Amniotic stem cell (primary cell): ENCODE measurements around the gene MEN1.

ENCODE experiments used
- DNase-seq: peaks from one replicate; lab custom pipeline; 2025; lab: John Stamatoyannopoulos, UW

MEN1 gene

DNA sequence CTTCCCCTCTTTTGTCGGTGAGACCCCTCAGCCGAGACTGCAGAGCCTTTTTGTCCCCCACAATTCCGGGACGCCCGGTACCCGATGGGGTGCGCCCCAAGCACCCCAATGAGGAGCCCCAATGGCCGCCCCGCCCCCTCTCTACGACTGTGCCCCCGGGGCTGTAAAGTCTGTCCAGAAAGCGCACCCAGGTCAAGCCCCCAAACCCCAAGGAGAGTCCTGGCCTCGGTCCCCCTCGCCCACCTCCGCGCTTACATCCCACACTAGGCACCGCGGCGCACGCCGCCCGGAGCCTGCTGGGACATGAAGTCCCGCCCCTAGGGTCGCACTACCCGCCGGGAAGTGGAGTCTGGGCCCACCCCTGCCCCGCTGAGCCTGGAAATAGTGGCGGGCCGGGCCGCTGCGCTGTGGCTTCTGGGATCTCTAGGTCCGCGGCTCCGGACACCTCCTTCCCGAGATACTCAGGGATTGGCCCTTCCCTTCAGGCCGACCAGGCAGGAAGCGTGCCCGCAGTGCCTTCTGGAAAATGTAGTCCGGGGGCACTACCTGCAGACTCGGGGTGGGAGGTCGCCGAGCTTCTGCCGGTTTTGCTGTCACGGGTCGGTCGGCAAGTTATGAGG lies at the start of gene MEN1:
Gene MEN1, minus strand, starts transcription at position 281 of the 620 bp plus-strand sequence. CDS start 442 bp downstream, outside the sequence.
- peak; percentile 88 for DNase-seq

DNA sequence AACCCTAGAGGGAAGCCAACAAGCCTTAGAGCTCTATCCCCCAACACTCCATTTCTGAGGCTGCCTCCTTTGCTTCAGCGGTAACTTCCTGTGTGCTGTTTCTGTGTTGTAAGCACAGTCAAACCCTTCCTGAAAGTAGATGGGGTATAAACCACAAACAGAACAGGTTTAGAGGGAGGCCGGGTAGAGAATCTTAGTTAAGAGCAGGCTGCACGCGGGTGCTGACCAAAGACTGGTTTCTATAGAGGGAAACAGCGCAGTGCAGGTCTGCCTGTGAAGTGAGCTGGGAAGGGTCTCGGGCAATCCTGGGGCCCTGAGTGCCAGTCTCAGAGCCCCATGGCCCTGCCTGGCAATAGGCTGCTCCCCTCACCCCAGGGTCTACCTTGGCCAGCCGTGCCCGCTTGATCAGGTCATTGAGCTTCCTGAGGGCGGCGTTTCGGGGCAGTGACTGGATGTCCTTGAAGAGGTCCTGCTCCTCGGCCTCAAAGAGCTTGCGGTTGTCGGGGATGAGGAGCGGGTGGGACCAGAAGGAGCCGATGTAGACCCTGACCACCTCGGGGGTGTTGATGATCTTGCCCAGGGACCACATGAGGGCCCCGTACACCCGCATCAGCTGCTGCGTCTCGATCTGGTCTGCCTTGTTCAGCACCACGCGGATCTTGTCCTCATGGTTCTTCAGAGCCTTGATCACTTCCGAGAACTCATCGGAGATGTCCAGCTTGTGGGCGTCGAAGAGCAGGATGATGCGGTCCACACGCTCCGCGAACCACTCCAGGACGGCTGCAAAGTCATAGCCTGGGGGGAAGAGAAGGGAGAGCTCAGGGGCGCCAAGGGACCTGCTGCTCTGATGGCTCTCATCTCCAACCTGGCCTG lies 49.4 kb upstream of the MEN1 start:
- DNase-seq: no peak

DNA sequence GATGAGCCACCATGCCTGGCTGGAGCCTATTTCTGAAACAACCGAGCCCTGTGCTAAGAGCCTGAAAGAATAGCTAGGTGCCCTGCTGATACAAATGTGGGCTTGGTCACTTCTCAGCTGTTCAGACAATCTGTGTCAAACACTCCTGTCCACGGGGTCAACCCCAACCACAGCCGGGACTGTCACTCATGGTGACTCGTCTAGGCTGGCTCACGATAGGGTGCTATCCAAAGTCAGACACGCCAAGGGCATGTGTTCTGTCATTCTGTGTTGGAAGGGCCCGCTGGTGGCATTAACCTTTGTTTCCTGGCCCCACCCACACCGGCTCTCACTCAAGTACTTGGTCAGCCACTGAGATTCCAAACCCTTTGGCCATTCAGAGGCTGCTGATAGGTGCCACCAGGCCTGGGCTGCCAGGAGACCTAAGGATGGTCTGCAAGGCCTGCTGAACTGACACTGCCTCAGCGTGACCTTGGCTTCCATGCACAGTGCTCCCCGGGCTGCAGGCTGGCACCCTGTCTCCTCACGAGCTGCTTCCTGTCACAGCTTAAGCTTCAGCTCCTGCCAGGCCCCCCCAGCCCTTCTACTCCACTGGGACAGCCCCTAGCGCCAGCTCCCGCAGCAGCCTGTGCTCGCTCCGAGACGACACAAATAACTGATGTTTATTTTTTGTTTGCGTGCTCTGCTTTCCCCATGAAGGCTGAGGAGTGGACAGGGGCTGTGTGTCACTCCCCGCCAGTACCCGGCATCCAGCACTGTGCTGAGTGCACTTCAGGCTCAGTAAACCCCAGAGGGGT lies 48.3 kb upstream of the MEN1 start:
- no peak for DNase-seq

DNA sequence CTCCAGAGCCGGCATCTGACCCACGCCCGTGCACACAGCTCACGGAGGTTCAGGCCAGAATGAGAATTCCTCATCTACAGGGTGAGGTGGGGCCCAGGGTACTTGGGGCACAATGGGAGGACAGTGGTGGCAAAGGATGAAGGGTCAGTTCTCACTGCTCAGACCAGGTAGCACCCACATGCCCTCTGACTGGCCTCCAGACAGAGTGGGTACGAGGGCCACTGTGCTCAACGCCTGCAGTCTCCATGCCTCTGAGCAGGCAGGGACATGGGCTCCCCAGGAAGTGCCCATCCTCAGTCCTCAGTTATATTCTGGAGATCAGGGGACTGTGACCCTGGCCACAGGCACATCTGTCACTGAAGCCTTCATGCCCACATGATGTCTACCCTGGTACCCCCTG lies 47.1 kb upstream of the MEN1 start:
- DNase-seq: no peak

DNA sequence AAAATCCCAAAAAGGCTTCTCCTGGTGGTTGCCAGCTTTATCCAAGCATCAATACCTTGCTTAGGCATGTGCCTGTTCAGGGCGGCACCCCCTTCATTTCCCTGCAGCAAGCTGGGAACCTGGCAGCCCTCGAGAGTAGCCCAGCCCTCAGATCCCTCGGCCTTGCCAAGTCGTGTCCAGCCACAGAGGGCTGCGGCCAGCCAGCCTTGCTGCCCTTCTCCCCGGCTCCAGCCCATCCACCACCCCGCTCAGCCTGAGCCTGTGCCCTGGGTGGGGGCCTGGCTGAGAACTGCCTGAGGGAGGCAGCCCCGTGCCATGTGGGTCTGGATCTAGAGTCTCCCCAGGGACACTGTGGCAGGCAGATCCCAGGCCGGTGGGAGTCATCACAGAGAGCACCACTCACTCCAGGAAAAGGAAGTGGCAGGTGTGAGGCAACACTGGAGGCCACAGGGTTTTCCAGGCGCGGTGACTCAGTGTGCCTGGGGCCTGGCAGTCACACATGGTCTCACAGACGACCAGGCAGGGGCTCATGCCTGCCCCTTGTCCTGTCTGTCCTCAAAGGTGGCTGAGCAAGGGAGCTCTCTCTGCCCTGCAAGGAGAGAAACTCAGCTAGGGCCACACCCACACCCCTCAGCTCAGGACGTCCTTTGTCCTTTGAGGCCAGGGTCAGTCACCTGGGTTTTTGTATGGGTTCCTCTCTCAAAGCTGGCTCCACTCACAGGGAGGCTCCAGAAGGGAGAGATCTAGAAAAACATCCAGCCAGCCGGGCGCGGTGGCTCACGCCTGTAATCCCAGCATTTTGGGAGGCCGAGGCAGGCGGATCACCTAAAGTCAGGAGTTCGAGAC lies 46.3 kb upstream of the MEN1 start:
- DNase-seq: peak; percentile 57

DNA sequence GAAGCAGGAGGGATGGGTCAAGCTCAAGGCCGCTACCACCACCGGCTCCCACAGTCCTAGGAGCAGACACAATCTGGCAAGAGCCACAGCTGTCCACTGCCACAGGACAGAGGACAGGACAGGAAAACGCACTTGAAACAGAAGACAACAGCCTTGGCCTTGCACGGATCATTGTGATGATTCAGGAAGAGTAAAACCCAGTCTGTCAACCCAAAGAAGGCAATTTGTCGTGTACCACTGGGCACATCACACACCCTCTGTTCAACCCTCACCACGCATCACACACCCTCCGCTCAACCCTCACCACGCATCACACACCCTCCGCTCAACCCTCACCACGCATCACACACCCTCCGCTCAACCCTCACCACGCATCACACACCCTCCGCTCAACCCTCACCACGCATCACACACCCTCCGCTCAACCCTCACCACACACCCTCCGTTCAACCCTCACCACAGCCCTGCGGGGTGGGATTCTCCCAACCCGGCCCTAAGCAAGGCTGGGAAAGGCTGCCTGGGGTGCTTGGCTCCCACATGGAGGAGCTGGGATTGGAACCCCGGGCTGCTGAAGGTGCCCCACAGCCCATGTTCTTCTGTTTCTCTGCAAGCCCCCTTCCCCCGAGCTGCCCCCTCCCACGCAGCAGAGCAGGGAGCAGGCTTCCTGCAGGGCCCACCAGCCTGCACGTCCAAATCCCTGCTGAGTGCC lies 45.4 kb upstream of the MEN1 start:
- DNase-seq: no peak

DNA sequence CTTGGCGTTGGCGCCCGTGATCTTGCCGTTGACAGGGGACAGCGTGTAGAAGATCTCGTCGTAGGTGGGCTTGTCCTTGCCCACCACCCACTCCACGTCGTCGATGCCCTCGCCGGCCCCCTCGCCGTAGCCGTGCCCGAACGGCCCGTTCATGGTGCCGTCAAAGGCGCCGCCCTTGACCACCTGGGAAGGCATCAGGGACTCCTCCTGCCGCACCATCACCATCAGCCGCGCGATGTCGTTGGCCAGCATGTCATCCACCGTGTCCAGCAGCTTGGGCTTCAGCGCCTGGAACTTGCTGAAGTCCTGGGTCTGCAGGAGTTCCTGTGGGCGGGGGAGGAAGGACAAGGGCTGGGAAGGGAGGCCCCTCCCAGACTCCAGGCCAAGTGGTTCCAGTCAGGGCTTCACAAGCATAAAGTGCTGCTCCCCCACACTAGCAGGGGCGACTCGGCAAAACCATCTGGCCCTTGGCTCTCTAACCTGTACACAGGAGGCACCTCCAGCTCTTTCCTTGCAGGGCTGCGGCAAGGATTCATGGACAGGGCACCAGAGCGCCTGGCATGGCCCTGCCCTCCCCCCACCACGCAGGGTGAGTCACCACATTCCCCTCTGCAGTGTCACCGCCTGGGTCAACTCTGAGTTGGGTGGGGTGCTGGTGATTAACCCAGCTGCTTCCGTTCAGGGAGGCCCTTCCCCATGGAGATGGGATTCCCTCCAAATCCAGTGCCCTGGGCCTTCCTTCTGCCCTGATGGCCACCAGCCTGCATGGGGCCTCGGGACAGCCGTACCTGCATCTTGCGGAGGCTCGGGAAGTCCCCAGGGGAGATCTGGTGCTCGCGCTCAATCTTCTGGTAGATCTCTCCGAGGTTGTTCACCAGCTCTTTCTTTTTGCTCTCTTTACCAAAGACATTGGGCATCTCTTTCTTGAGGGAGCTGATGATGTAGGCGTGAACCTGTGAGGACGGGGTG lies 44.5 kb upstream of the MEN1 start:
- DNase-seq: peak; percentile 85

DNA sequence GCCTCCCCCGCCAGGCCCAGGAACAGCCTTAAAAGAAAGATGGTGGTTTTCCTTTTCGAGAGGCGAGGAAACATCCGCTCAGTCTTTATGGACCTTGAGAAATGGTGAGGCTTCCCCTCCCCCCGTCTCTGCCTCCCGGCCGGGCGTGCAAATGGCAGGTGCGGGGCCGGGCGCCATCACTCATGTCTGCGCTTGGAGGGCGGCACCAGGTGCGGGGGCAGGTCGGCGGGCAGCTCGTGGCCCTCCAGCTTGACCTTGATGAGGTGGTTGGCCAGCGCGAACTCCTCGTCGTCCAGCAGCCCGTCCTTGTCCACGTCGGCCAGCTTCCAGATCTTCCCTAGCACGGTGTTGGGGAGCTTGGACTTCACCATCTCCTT lies 43.8 kb upstream of the MEN1 start:
- DNase-seq: no peak

DNA sequence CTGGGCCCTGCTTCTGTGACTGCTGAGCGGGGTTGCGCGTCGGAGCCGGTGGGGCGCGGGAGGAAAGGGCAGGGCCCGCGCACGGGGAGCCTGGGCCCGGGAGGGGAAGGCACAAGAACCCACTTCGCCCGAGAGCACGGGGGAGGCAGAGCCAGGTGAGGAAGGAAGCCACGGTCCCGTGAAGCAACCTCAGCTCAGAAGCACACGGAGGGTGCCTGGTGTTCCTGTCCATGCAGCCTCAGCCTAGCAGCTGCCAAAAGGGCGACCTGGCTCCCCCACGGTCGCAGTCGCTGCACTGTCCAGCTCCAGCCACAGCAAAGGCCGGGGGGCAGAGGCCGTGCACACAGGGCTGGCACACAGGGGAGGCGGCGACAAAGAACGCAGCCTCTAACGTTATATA lies 43.4 kb upstream of the MEN1 start:
- no peak for DNase-seq

DNA sequence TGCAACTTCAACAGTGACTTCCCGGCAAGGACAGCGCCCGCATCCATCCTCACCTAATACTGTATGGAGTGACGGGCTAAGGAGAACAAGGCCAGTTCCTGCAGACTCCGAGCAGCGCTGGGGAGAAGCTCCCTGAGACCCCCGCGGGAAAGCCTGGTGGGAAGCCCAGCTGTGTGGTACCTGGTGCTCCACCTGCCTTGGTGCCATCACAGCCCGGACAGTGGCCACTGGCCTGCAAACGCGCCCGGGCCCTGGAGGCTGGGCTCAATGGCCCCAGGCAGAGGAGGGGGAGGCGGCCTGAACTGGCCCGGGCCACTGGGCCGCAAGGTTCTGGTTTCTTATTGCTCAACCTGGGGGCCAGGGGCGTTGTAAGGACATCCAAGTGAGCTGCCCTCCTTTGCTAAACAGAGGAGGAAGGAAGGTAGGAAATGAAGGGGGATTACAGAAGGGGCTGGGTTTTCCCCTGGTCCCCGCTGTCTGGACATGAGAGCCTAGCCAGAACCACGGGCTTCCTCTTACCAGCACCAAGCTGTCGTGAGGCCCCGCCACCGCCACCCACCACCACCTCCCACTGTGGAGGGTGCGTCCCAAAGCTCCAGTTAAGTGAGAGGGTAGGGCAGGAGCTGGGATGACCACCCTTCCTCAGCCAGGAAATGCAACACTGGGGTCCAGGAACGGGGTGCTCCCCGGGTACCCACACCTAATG lies 42.6 kb upstream of the MEN1 start:
- no peak for DNase-seq

DNA sequence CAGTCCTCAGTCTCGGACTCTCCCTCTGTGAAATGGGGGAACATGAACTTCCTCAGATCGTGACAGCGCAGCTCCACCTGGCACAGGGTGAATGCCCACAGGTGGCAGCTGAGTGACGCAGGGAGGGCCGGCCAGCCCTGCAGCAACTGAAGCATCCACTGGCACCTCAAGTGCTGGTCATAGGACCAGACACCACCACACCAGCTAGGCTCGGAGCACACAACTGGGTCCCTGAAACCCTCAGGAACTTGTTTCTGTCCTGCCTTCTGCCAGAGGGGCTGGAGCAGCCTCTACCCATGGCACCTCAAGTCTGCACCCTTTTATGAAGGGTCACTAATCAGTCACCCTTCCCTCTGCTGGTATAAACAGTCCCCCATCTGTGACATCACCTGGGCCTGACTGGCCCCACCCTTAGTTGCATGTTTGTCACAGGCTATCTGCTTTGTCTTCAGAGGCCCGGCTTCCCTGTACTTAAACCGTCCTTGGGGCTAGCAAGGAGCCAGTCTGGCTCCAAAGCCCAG lies 41.5 kb upstream of the MEN1 start:
- no peak for DNase-seq

DNA sequence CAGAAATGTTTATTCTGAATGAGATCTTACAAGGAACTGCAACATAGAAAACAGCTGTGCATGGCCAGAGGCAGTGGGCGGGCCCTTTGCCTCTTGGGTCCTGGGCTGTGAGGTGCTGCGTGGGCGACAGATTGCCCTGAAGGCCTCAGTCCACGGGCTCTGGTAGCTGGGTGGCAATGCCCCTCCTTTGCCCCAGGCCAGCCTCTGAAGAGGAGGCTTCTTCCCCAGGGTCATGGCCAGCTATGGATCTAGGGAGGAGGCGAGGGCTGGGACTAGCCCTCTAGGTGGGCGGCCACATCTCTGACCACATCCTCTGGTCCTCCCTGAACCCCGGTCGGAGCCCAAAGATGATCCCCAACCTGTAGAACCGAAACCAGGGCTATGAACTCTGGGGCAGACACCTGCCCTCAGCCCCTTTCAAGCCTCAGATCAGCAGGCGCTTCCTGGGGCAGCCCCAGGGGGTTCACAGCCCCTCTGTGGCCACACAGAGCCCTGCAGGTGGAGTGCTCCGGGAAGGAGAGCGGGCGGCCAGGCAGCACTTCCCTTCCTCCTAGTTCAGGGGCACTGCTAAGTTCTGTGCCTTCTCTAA lies 40.7 kb upstream of the MEN1 start:
- DNase-seq: no peak

DNA sequence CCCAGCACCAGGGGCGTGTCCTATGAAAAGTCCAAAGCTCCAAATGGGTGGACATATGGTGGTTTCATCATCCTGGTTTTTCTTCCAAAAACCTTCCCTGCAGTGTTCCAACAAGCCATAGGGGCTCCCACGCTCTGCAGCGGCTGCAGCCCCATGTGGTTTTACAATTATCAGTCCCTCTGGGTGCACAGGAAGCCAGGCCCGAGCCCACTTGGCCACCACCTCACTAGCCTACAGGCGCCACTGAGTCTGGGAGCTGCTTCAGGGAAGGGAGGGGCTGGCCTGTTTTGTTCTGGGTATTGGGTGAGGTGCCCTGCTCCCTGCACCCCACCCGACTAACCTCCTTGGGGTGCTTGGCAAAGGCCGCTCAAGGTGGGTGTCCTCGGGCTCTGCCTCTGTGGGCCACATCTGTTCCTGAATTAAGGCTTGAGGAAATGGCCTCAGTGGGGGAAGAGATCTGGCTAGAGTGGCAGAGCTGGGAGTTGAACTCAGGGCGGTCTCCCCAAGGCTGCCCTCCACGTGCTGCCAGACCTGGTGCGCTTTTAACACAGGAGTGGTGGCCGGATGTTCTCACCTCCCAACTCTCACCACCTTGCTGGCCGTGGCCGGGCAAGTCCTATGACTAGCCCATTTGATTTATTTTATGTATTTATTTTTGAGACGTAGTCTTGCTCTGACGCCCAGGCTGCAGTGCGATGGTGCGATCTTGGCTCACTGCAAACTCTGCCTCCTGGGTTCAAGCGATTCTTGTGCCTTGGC lies 39.4 kb upstream of the MEN1 start:
- DNase-seq: no peak

DNA sequence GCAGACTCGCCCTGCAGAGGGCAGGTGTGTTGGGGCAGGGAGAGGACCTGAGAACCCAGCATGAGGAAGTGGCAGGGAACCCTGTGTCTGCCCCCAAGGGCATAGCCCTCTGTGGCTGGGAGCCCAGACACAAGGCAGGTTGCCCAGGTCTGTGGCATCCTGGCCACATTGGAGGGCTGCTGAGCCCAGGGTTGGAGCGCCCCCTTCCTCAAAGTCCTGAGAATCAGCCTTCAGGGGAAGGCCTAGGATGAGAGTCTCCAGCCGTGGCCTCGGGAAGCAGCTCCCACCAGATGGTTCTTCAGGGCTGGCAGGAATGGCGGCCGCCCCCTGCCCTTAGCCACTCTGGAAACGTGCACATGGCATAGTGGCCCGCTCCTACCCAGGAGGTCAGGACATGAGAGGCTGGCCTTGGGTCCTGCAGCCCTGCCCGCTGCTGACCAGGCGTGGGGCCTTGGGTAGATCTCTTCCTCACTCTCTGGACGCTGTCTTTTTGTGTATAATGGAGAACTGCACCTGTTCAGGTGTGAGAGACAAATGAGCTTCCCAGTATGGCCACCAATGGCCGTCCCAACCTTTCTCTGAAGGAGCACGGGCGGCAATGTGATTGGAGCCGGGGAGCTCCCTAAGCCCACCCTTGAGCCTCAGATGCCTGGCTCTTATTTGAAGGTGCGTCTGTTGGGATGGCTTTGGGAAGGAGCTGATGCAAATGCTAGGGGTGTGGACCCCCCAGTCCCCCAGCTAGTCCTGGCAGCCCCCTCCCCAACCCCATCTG lies 38.7 kb upstream of the MEN1 start:
- DNase-seq: no peak

DNA sequence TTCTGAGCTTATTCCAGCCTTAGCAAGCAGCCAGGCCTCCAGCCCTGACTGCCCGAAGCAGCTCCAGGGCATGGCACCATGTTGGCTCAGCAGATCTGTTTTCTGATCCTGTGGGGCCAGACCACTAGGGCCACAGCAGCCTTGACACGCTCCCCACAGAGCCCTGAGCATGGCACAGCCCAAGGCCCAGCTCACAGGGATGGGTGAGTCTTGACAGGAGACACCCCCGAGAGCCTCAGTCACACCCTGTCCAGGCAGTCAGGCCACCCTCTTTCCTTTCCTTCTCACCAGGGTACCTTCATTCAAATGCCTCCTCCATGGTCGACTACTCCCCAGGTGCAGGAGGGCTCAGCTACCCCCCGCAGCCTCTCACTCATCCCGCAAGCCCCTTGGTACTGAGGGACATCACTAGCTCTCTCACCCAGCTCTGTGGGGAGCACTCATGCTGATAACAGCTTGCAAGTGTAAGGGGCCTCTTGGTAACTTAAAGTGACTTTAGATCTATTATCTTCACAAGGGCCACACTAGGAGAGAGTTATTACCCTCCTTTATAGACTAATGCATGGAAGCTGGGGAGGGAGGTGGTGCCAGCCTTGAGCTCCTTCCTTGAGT lies 38.0 kb upstream of the MEN1 start:
- DNase-seq: no peak

DNA sequence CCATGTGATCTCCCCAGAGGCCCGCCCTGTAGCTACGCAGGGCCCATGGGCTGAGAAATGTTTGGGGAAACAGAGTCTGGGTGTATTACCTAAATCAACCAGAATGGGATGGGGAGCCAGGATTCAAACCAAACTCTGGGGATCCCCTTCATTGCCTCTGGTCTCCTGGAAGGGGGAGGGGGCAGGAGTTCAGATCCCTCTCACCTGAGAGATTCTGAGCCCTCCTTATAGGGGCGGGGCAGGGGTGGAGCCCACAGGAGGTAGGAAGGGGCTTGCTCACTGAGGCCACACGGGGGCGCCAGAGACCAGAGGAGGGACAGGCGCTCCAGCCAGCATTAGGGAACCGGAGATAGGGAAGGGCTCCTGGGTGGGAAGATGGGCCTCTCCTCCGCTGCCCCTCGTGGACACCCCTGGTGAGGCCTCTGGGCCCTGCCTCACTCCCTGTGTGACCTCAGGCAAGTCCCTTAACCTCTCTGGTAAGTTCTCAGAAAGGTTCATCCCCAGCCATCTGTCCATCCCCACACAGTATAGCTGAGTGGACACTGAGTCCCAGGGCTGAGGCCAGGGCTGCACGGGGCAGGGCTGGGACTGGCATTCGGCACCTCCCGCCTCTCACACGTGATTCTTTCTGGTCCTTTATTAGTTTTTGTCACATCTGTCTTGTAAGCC lies 36.8 kb upstream of the MEN1 start:
- peak; percentile 67 for DNase-seq
